Thyroid gland (tissue), 4 donors: ENCODE measurements around the gene MUL1. TPM values are rescaled to one million over a fixed set of nuclear protein-coding genes. Genes with fewer than 3 reads are reported as not detected.

Source experiments
- DNase-seq, 2 donors: peaks; one replicate each; pipeline ENCODE4 v3.0.0-alpha.2; 2019
- H3K27ac ChIP-seq, 3 donors: fragments of 200-600 bp; sonication (generic); 1 replicate in 2 of 3; 2 replicates in 1 of 3; pipeline ENCODE4 v1.5.1; 2016 to 2019; ENCODE audit warnings: mild to moderate bottlenecking in 1 of 3, moderate library complexity in 1 of 3
- H3K27me3 ChIP-seq: fragments of 200-600 bp; sonication (generic); one replicate; pipeline ENCODE4 v1.5.1; 2019
- H3K36me3 ChIP-seq, 2 donors: fragments of 200-600 bp; sonication (generic); one replicate each; pipeline ENCODE4 v1.5.1; 2016 to 2019
- H3K4me1 ChIP-seq, 2 donors: fragments of 200-600 bp; sonication (generic); one replicate each; pipeline ENCODE4 v1.5.1; 2017 to 2019
- H3K4me3 ChIP-seq, 3 donors: fragments of 200-600 bp; sonication (generic); replicated peaks in 1 of 3; 1 replicate in 2 of 3; 2 replicates in 1 of 3; pipeline ENCODE4 v1.5.1; 2016; ENCODE audit warnings: mild to moderate bottlenecking in 1 of 3
- H3K9me3 ChIP-seq: fragments of 200-600 bp; sonication (generic); one replicate; pipeline ENCODE4 v1.5.1; 2017
- POLR2A ChIP-seq, 2 donors: fragments of 450-650 bp; IDR thresholded peaks; one replicate each; pipeline ENCODE4 v1.6.1; 2017; ENCODE audit warnings: antibody characterized with exemption in 2 of 2, mild to moderate bottlenecking in 2 of 2, moderate library complexity in 1 of 2
- WGBS, 2 donors: methylation state at CpG; one replicate each; pipeline ENCODE4 v1.1.5; 2017; 5-methylcytosine and 5-hydroxymethylcytosine counted together
- intact Hi-C: fragments of 100-400 bp; cut with DNase I; formaldehyde crosslinking; loops from one replicate; pipeline ENCODE4 v1.15.1; 2023
- total RNA-seq, 4 donors: library from RNA; depleted of rRNA; stranded (reverse); fragments of >200 nt; gene quantifications; one replicate each; pipeline ENCODE4 v1.2.3, GENCODE V29; 2016
- TF ChIP-seq, protein P1 (sequence below), 6 experiments: fragments of 200-600 bp in 3 of 6; fragments of 450-650 bp in 3 of 6; sonication (generic) in 3 of 6; IDR thresholded peaks; one replicate each; pipeline ENCODE4 v1.5.1; 2016 to 2019; ENCODE audit warnings: antibody characterized with exemption in 6 of 6, mild to moderate bottlenecking in 2 of 6, inconsistent platforms in 1 of 6, moderate library complexity in 1 of 6

Gene MUL1
- total RNA-seq, 4 donors from 2014 or later, result 30.1 to 42.1 (median 35.0) TPM

GRCh38 chr1:20458717-20459116, 49.2 kb downstream of the MUL1 start:
- no peak for TF ChIP-seq POLR2A (IDR thresholded peaks at IDR 0.05)
- TF ChIP-seq, protein P1, sequence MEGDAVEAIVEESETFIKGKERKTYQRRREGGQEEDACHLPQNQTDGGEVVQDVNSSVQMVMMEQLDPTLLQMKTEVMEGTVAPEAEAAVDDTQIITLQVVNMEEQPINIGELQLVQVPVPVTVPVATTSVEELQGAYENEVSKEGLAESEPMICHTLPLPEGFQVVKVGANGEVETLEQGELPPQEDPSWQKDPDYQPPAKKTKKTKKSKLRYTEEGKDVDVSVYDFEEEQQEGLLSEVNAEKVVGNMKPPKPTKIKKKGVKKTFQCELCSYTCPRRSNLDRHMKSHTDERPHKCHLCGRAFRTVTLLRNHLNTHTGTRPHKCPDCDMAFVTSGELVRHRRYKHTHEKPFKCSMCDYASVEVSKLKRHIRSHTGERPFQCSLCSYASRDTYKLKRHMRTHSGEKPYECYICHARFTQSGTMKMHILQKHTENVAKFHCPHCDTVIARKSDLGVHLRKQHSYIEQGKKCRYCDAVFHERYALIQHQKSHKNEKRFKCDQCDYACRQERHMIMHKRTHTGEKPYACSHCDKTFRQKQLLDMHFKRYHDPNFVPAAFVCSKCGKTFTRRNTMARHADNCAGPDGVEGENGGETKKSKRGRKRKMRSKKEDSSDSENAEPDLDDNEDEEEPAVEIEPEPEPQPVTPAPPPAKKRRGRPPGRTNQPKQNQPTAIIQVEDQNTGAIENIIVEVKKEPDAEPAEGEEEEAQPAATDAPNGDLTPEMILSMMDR (IDR thresholded peaks at IDR 0.05), result no peak
- intact Hi-C loops, result no loop called here
- H3K27ac ChIP-seq, result no peak overlapping the region
- no peaks in the 10 kb centered on the region for H3K4me1 ChIP-seq
- WGBS, 2 donors, result 85 to 93% methylated on average over 2 of the region's 2 CpGs
- DNase-seq, result no peak
- no peaks in the 10 kb centered on the region for H3K36me3 ChIP-seq
- H3K4me3 ChIP-seq, result no peak overlapping the region
- no peaks in the 10 kb centered on the region for H3K9me3 ChIP-seq
- no peaks in the 10 kb centered on the region for H3K27me3 ChIP-seq

- DNase-seq, result no peak
- Histone ChIP-seq H3K27me3 (no peaks in the 10 kb centered on the region), H3K9me3 (no peaks in the 10 kb centered on the region), H3K36me3 (no peaks in the 10 kb centered on the region), H3K4me1 (no peaks in the 10 kb centered on the region), H3K27ac (no peak overlapping the region), H3K4me3 (no peak overlapping the region)
- TF ChIP-seq, protein P1 (IDR thresholded peaks at IDR 0.05), result no peak
- TF ChIP-seq POLR2A (IDR thresholded peaks at IDR 0.05), result no peak
- intact Hi-C loops, result no loop called here
- 93 to 94% methylated on average over 4 of the region's 4 CpGs for WGBS, 2 donors
Observed at GRCh38 chr1:20454004-20454403, 53.9 kb downstream of the MUL1 start.

- intact Hi-C loops, result no loop called here
- WGBS, 2 donors, result 76 to 78% methylated on average over 4 of the region's 4 CpGs
- Histone ChIP-seq H3K9me3 (no peaks in the 10 kb centered on the region), H3K36me3 (no peaks in the 10 kb centered on the region), H3K27ac (no peak overlapping the region), H3K4me3 (no peak overlapping the region), H3K4me1 (no peaks in the 10 kb centered on the region), H3K27me3 (no peaks in the 10 kb centered on the region)
- TF ChIP-seq POLR2A (IDR thresholded peaks at IDR 0.05), result no peak
- TF ChIP-seq, protein P1 (IDR thresholded peaks at IDR 0.05), result no peak
- no peak for DNase-seq
Observed at GRCh38 chr1:20449735-20450311, 58.1 kb downstream of the MUL1 start.

Other genes starting within 250 kb of the MUL1 start
- under 1 TPM in 1 of 4 donors, not detected in 3; 0.45 TPM for gene VWA5B1, start 217.3 kb downstream of the MUL1 start, total RNA-seq
- 10 to 100 TPM in 1 of 4 donors, 1 to 10 TPM in 3; 3.2 to 12.2 (median 8.1) TPM for gene CAMK2N1, start 21.9 kb downstream of the MUL1 start, total RNA-seq
- gene FAM43B, start 44.4 kb upstream of the MUL1 start, total RNA-seq, result 1 to 10 TPM in 3 of 4 donors, under 1 TPM in 1; 0.59 to 3.5 (median 2.5) TPM
- 1 to 10 TPM in 2 of 4 donors, under 1 TPM in 2; 0.56 to 3.5 (median 1.5) TPM for gene CDA, start 80.9 kb upstream of the MUL1 start, total RNA-seq
- gene PINK1, start 125.3 kb upstream of the MUL1 start, total RNA-seq, result 100 to 1,000 TPM; 144 to 171 (median 151) TPM
- 100 to 1,000 TPM; 182 to 299 (median 238) TPM for gene DDOST, start 153.2 kb upstream of the MUL1 start, total RNA-seq
- 10 to 100 TPM in 1 of 4 donors, 1 to 10 TPM in 3; 7.5 to 11.5 (median 8.6) TPM for gene KIF17, start 209.9 kb upstream of the MUL1 start, total RNA-seq
- 1 to 10 TPM in 2 of 4 donors, under 1 TPM in 2; 0.11 to 1.4 (median 0.77) TPM for gene SH2D5, start 224.6 kb upstream of the MUL1 start, total RNA-seq